B cell (primary cell): ENCODE data around the gene ANKRD2. TPM values are rescaled to one million over a fixed set of nuclear protein-coding genes. Genes with fewer than 3 reads are reported as not detected.

Experiments
- ATAC-seq: fragments of 200-7000 bp; cut with Tn5 transposase; one replicate; pipeline ENCODE4 v1.10.0; 2021; ENCODE audit warnings: low read depth, mild to moderate bottlenecking, moderate number of reproducible peaks, moderate library complexity
- CTCF ChIA-PET: fragments of 350-600 bp; sonication (Branson Sonifier 250); formaldehyde crosslinking; loops from one replicate; lab custom pipeline; 2021; ENCODE audit warnings: antibody characterized with exemption, inconsistent platforms; lab: Charles Lee
- POLR2A ChIA-PET: fragments of 350-600 bp; sonication (Branson Sonifier 250); formaldehyde crosslinking; loops from one replicate; lab custom pipeline; 2021; ENCODE audit warnings: antibody characterized with exemption; lab: Charles Lee
- DNase-seq: peaks from one replicate; pipeline ENCODE4 v3.0.0; 2013
- H2AFZ ChIP-seq: 2 replicates; pipeline ENCODE4 v1.6.1; 2012; ENCODE audit warnings: mild to moderate bottlenecking, low read depth, low read length; ENCODE audit not compliant: insufficient read depth, poor library complexity, severe bottlenecking
- H3K27ac ChIP-seq, 2 donors: 1 replicate in 1 of 2; 2 replicates in 1 of 2; pipeline ENCODE4 v1.5.1; 2012 to 2013; ENCODE audit warnings: low read length in 2 of 2, mild to moderate bottlenecking in 2 of 2, moderate library complexity in 1 of 2
- H3K27me3 ChIP-seq, 4 experiments: fragments of 200-600 bp in 1 of 4; sonication (generic) in 1 of 4; replicated peaks in 1 of 4; 1 replicate in 2 of 4; 2 replicates in 2 of 4; pipeline versions ENCODE4 v1.6.1 to v1.7.0; 2013 to 2016; ENCODE audit warnings: low read length in 3 of 4, mild to moderate bottlenecking in 2 of 4, mixed read lengths in 1 of 4, moderate library complexity in 1 of 4; ENCODE audit not compliant: insufficient read depth in 4 of 4, control insufficient read depth in 3 of 4; ENCODE audit errors: control extremely low read depth in 1 of 4
- H3K36me3 ChIP-seq, 2 experiments: replicated peaks in 1 of 2; 1 replicate in 1 of 2; 2 replicates in 1 of 2; pipeline versions ENCODE4 v1.6.1 to v1.7.1; 2013; ENCODE audit warnings: low read length in 1 of 2; ENCODE audit not compliant: insufficient read depth in 2 of 2, control insufficient read depth in 1 of 2; ENCODE audit errors: control extremely low read depth in 1 of 2, extremely low read depth in 1 of 2
- H3K4me1 ChIP-seq, 2 donors: fragments of 200-600 bp in 1 of 2; sonication (generic) in 1 of 2; 1 replicate in 1 of 2; 2 replicates in 1 of 2; pipeline versions ENCODE4 v1.5.1 to v1.6.1; 2013 to 2017; ENCODE audit warnings: low read length in 2 of 2; ENCODE audit not compliant: control insufficient read depth in 2 of 2, insufficient read depth in 2 of 2
- H3K4me2 ChIP-seq: replicated peaks from 2 replicates; pipeline ENCODE3; 2012; ENCODE audit warnings: mild to moderate bottlenecking, low read depth, low read length; ENCODE audit not compliant: poor library complexity, severe bottlenecking
- H3K4me3 ChIP-seq, 5 experiments: fragments of 200-600 bp in 1 of 5; sonication (generic) in 1 of 5; 1 replicate in 3 of 5; 2 replicates in 2 of 5; pipeline versions ENCODE4 v1.5.1 to v1.7.0; 2011 to 2016; ENCODE audit warnings: low read length in 4 of 5, mild to moderate bottlenecking in 4 of 5, low read depth in 2 of 5, control low read depth in 1 of 5, moderate library complexity in 1 of 5; ENCODE audit not compliant: insufficient read depth in 1 of 5; ENCODE audit errors: control extremely low read depth in 1 of 5, extremely low read depth in 1 of 5
- H3K79me2 ChIP-seq: fragments of 200-600 bp; sonication (generic); one replicate; pipeline ENCODE4 v1.6.0; 2016; ENCODE audit warnings: low read length; ENCODE audit not compliant: control insufficient read depth, insufficient read depth
- H3K9ac ChIP-seq: fragments of 200-600 bp; sonication (generic); 2 replicates; pipeline ENCODE4 v1.6.1; 2017; ENCODE audit warnings: mild to moderate bottlenecking, low read length, moderate library complexity
- H3K9me3 ChIP-seq, 3 donors: one replicate each; pipeline versions ENCODE4 v1.6.1 to v1.7.1; 2013; ENCODE audit warnings: low read length in 2 of 3; ENCODE audit not compliant: control insufficient read depth in 2 of 3, insufficient read depth in 1 of 3; ENCODE audit errors: control extremely low read depth in 1 of 3
- H4K20me1 ChIP-seq: 2 replicates; pipeline ENCODE4 v1.6.0; 2012; ENCODE audit warnings: mild to moderate bottlenecking, low read length; ENCODE audit not compliant: insufficient read depth, control insufficient read depth, poor library complexity, severe bottlenecking
- H3K27ac Mint-ChIP-seq: one replicate; pipeline ENCODE4 v1.8.0; 2021; ENCODE audit warnings: mixed read lengths
- H3K27me3 Mint-ChIP-seq: one replicate; pipeline ENCODE4 v1.8.0; 2021; ENCODE audit warnings: mixed read lengths
- H3K4me1 Mint-ChIP-seq: one replicate; pipeline ENCODE4 v1.8.0; 2021; ENCODE audit warnings: mixed read lengths
- H3K4me3 Mint-ChIP-seq: one replicate; pipeline ENCODE4 v1.8.0; 2021; ENCODE audit warnings: mixed read lengths
- H3K9me3 Mint-ChIP-seq: one replicate; pipeline ENCODE4 v1.8.0; 2022; ENCODE audit warnings: mixed read lengths; ENCODE audit not compliant: insufficient read depth
- EZH2 ChIP-seq: IDR thresholded peaks from 2 replicates; pipeline ENCODE4 v1.6.1; 2012; ENCODE audit warnings: borderline replicate concordance, low read depth, mild to moderate bottlenecking, moderate library complexity, low read length; ENCODE audit not compliant: insufficient read depth, poor library complexity, severe bottlenecking
- WGBS: methylation state at CpG from one replicate; pipeline ENCODE4 v1.1.5; 2013; ENCODE audit warnings: missing lambda C conversion rate; ENCODE audit not compliant: insufficient coverage; 5-methylcytosine and 5-hydroxymethylcytosine counted together
- intact Hi-C: fragments of 100-400 bp; cut with micrococcal nuclease; formaldehyde crosslinking; loops from one replicate; pipeline ENCODE4 v1.10.0; 2022
- polyA plus RNA-seq: library from polyadenylated mRNA; depleted of rRNA; stranded (reverse); fragments of >200 nt; gene quantifications from 2 replicates; pipeline ENCODE4 v1.2.3, GENCODE V29; 2012
- total RNA-seq, 2 donors: library from RNA; stranded (reverse); fragments of 120-200 nt in 1 of 2; gene quantifications; 1 replicate in 1 of 2; 2 replicates in 1 of 2; pipeline versions ENCODE4 v1.2.3 to v1.2.4, GENCODE V29; 2013 to 2022
- TF ChIP-seq, protein P1 (sequence below): fragments of 200-600 bp; IDR thresholded peaks from one replicate; pipeline ENCODE4 v1.8.0; 2022; ENCODE audit warnings: antibody characterized with exemption, mild to moderate bottlenecking

ANKRD2 gene
- total and polyA plus RNA-seq, 2 donors (not counting 1 experiment from before 2014, with no cell fraction given), result not detected

DNA sequence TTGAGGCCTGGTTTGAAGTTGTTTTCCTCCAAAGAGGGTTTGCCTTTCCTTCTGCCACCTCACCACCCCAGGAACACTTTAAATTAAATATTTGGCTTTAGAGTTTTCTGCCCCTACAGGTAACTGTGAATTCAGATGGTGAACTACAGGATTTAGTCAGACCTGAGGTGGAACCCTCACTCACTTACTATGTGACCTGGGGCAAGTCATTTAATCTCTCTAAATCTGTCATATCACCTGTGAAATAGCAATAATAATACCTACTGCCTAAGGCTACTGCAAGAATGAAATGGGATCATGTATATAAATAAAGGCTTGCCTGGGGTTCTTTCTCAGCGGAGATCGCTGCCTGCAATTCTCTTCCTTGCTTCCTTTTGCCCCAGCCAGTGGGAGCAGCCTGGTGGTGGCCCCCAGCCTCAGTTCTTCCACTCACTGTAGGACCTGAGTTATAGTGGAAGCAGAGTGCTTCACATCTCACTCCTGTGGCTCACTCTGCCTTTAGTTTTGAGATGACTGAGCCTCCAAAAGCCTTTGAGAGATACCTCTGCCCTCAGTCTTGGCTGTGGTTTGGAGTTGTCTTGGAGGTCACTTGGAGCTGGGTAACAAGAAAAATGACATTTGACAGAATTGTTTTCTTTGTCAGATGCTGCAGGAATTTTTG is 6.1 kb upstream of the ANKRD2 start:
- Histone ChIP-seq H4K20me1 (no peaks in the 10 kb centered on the region), H3K27ac (no peak overlapping the region), H3K79me2 (no peaks in the 10 kb centered on the region), H3K9ac (no peak overlapping the region), H3K4me3 (no peak overlapping the region), H3K27me3 (no peaks in the 10 kb centered on the region), H3K4me1 (no peaks in the 10 kb centered on the region), H3K4me2 (no peak overlapping the region), H3K36me3 (no peaks in the 10 kb centered on the region), H3K9me3 (no peaks in the 10 kb centered on the region), H2AFZ (no peak overlapping the region)
- intact Hi-C loops, result no loop called here
- Mint-ChIP-seq H3K9me3 (no peaks in the 10 kb centered on the region), H3K4me1 (no peaks in the 10 kb centered on the region), H3K4me3 (no peak overlapping the region), H3K27ac (no peak overlapping the region), H3K27me3 (no peaks in the 10 kb centered on the region)
- 75% methylated on average over 2 of the region's 2 CpGs for WGBS
- DNase-seq (no peak), ATAC-seq (no peak)
- no peak for TF ChIP-seq EZH2
- TF ChIP-seq, protein P1, sequence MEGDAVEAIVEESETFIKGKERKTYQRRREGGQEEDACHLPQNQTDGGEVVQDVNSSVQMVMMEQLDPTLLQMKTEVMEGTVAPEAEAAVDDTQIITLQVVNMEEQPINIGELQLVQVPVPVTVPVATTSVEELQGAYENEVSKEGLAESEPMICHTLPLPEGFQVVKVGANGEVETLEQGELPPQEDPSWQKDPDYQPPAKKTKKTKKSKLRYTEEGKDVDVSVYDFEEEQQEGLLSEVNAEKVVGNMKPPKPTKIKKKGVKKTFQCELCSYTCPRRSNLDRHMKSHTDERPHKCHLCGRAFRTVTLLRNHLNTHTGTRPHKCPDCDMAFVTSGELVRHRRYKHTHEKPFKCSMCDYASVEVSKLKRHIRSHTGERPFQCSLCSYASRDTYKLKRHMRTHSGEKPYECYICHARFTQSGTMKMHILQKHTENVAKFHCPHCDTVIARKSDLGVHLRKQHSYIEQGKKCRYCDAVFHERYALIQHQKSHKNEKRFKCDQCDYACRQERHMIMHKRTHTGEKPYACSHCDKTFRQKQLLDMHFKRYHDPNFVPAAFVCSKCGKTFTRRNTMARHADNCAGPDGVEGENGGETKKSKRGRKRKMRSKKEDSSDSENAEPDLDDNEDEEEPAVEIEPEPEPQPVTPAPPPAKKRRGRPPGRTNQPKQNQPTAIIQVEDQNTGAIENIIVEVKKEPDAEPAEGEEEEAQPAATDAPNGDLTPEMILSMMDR, result no peak
- CTCF ChIA-PET, result no interaction called here
- POLR2A ChIA-PET, result no interaction called here

DNA sequence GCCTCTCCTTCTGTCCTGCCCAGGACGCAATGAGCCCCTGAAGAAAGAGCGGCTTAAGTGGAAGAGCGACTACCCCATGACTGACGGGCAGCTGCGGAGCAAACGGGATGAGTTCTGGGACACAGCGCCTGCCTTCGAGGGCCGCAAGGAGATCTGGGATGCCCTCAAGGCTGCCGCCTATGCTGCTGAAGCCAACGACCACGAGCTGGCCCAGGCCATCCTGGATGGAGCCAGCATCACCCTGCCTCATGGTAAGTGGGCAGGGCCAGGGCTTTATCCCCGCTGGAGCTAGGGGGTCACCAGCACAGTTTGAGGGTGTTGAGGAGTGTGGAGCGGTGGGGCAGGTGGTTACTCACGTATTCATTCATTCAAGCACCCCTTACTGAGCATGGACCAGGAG is 4.7 kb upstream of the ANKRD2 start:
- no peak overlapping the region for H3K27ac ChIP-seq
- Mint-ChIP-seq H3K4me3 (no peak overlapping the region), H3K27me3 (no peaks in the 10 kb centered on the region), H3K4me1 (no peaks in the 10 kb centered on the region), H3K9me3 (no peaks in the 10 kb centered on the region), H3K27ac (no peak overlapping the region)
- CTCF ChIA-PET, result interaction anchor here (0.6 to 0.7 kb wide), 2 partner anchors 28 to 1209 kb away, joined by 3 to 4 read pairs; no protein-coding TSS in a partner anchor
- WGBS, result 95% methylated on average over 12 of the region's 15 CpGs
- DNase-seq, result no peak
- H3K4me3 ChIP-seq, result no peak overlapping the region
- intact Hi-C loops, result no loop called here
- H4K20me1 ChIP-seq, result no peaks in the 10 kb centered on the region
- H3K9me3 ChIP-seq, result no peaks in the 10 kb centered on the region
- H3K79me2 ChIP-seq, result no peaks in the 10 kb centered on the region
- no peaks in the 10 kb centered on the region for H3K4me1 ChIP-seq
- H3K4me2 ChIP-seq, result no peak overlapping the region
- no peak overlapping the region for H2AFZ ChIP-seq
- POLR2A ChIA-PET, result no interaction called here
- H3K9ac ChIP-seq, result no peak overlapping the region
- TF ChIP-seq, protein P1, result no peak
- no peak for TF ChIP-seq EZH2
- H3K36me3 ChIP-seq, result no peaks in the 10 kb centered on the region
- ATAC-seq, result no peak
- H3K27me3 ChIP-seq, result no peaks in the 10 kb centered on the region
